A549 (cell line): ENCODE results near the gene PNPLA3.

Experiments
- CHD2 ChIP-seq: fragments of 150-350 bp; IDR thresholded peaks from 2 replicates; pipeline ENCODE4 v1.6.1; 2014; ENCODE audit warnings: low read length; ENCODE audit not compliant: partially characterized antibody
- FOSL2 ChIP-seq, 2 experiments: fragments of 450-650 bp in 1 of 2; fragments of >200 bp in 1 of 2; sonication (Bioruptor Twin) in 1 of 2; formaldehyde crosslinking; IDR thresholded peaks; 2 replicates each; pipeline versions ENCODE4 v1.5.0 to v1.6.1; 2016 to 2020; ENCODE audit warnings: mild to moderate bottlenecking in 1 of 2, moderate library complexity in 1 of 2
- RCOR1 ChIP-seq: fragments of 150-350 bp; IDR thresholded peaks from 2 replicates; pipeline ENCODE4 v1.6.1; 2014; ENCODE audit warnings: antibody characterized with exemption, low read length, low read depth
- TF ChIP-seq, protein P1 (sequence below): fragments of >200 bp; sonication (Bioruptor Twin); formaldehyde crosslinking; IDR thresholded peaks from 3 replicates; pipeline ENCODE4 v1.5.1; 2016

DNA sequence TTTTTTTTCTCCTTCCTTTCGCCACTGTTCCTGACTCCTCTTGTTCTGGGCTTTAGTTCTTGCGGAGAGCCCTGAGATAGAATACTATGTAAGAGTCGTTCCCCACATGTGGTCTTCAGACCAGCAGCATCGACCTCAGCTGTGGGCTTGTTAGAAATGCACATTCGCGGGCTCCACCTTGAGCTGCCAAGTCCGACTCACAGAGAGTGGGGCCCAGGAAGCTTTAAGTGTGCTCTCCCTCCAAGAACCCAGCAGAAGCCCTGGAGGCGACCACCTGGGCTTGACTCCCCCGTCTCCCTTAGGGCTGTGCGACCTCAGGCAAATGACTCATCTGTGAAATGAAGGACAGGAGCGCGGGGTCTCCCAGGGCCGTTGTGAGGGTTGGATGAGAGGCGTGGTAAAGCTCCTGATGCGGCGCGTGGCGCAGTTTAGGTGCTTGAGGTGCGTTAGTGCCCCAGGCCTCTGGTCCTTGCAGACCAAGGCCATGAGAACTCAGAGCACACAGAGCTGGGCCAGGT is 50.5 kb downstream of the PNPLA3 start:
- TF ChIP-seq RCOR1 (no peak), CHD2 (no peak), FOSL2 (IDR thresholded peaks at IDR 0.05) (no peak), FOSL2 (CRISPR knock-in tag; IDR thresholded peaks at IDR 0.05) (no peak)
- TF ChIP-seq, protein P1, sequence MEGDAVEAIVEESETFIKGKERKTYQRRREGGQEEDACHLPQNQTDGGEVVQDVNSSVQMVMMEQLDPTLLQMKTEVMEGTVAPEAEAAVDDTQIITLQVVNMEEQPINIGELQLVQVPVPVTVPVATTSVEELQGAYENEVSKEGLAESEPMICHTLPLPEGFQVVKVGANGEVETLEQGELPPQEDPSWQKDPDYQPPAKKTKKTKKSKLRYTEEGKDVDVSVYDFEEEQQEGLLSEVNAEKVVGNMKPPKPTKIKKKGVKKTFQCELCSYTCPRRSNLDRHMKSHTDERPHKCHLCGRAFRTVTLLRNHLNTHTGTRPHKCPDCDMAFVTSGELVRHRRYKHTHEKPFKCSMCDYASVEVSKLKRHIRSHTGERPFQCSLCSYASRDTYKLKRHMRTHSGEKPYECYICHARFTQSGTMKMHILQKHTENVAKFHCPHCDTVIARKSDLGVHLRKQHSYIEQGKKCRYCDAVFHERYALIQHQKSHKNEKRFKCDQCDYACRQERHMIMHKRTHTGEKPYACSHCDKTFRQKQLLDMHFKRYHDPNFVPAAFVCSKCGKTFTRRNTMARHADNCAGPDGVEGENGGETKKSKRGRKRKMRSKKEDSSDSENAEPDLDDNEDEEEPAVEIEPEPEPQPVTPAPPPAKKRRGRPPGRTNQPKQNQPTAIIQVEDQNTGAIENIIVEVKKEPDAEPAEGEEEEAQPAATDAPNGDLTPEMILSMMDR, result no peak
